Measurements from ENCODE around the gene ANKRD22. TPM values are rescaled to one million over a fixed set of nuclear protein-coding genes. Genes with fewer than 3 reads are reported as not detected.

Gene ANKRD22
- total RNA-seq, 2 experiments from 2014 or later: not detected

GRCh38 chr10:88893611-88894010 is 42.0 kb upstream of the ANKRD22 start:
- Histone ChIP-seq H3K36me3 (ENCODE audit: insufficient read depth, low read length) (peaks cover 10% of the 10 kb centered on the region), H3K9me3 (ENCODE audit: control insufficient read depth in 1 of 2, insufficient read depth in 1 of 2, low read length in 2 of 2) (no peaks in the 10 kb centered on the region), H3K27ac (ENCODE audit: low read depth in 1 of 2, low read length in 2 of 2) (no peak overlapping the region), H3K4me3 (ENCODE audit: low read length) (no peak overlapping the region), H3K4me1 (ENCODE audit: insufficient read depth, low read length) (peaks cover 12% of the 10 kb centered on the region), H3K27me3 (ENCODE audit: control insufficient read depth in 1 of 2, insufficient read depth in 2 of 2, low read length in 2 of 2) (no peaks in the 10 kb centered on the region)
- Mint-ChIP-seq H3K27me3 (no peaks in the 10 kb centered on the region), H3K4me3 (no peak overlapping the region), H3K9me3 (no peaks in the 10 kb centered on the region), H3K4me1 (ENCODE audit: low read depth) (peaks cover 75% of the 10 kb centered on the region), H3K36me3 (ENCODE audit: low read depth) (peaks cover 6% of the 10 kb centered on the region), H3K27ac (no peak overlapping the region)
- POLR2A ChIA-PET: no interaction called here
- DNase-seq (no peak), ATAC-seq (ENCODE audit: poor library complexity) (no peak)
- intact Hi-C loops (cut with DNase I, micrococcal nuclease): no loop called here
- no peak for TF ChIP-seq CTCF (IDR thresholded peaks at IDR 0.05)
- CTCF ChIA-PET: interaction anchor here (2.2 kb wide), 1 partner anchor 41 kb away, joined by 5 read pairs; no protein-coding TSS in a partner anchor

- ChIA-PET POLR2A (interaction anchor here (1.7 kb wide), 1 partner anchor 12 kb away, joined by 7 read pairs; the partner anchor contains the start of gene STAMBPL1), CTCF (interaction anchor here (1.3 to 2.2 kb wide), 2 partner anchors 9 to 42 kb away, joined by 5 read pairs; no protein-coding TSS in a partner anchor)
- intact Hi-C loops (cut with DNase I, micrococcal nuclease): no loop called here
- no peak overlapping the region for H3K27ac ChIP-seq (ENCODE audit: low read depth in 1 of 2, low read length in 2 of 2)
- no peak for TF ChIP-seq CTCF (IDR thresholded peaks at IDR 0.05)
- H3K4me1 ChIP-seq (ENCODE audit: insufficient read depth, low read length): peaks cover 18% of the 10 kb centered on the region
- ATAC-seq (ENCODE audit: poor library complexity): no peak
- no peak for DNase-seq
- Mint-ChIP-seq H3K27ac (no peak overlapping the region), H3K27me3 (no peaks in the 10 kb centered on the region), H3K4me1 (ENCODE audit: low read depth) (peaks cover 72% of the 10 kb centered on the region), H3K4me3 (no peak overlapping the region), H3K36me3 (ENCODE audit: low read depth) (peaks cover 6% of the 10 kb centered on the region), H3K9me3 (no peaks in the 10 kb centered on the region)
- H3K27me3 ChIP-seq (ENCODE audit: control insufficient read depth in 1 of 2, insufficient read depth in 2 of 2, low read length in 2 of 2): no peaks in the 10 kb centered on the region
- H3K4me3 ChIP-seq (ENCODE audit: low read length): no peak overlapping the region
- H3K9me3 ChIP-seq (ENCODE audit: control insufficient read depth in 1 of 2, insufficient read depth in 1 of 2, low read length in 2 of 2): no peaks in the 10 kb centered on the region
- H3K36me3 ChIP-seq (ENCODE audit: insufficient read depth, low read length): peaks cover 15% of the 10 kb centered on the region
Measured at GRCh38 chr10:88892222-88892967, 40.8 kb upstream of the ANKRD22 start.

GRCh38 chr10:88890681-88891381 is 39.2 kb upstream of the ANKRD22 start:
- peaks cover 6% of the 10 kb centered on the region for H3K36me3 Mint-ChIP-seq (ENCODE audit: low read depth)
- ChIA-PET CTCF (no interaction called here), POLR2A (no interaction called here)
- peaks cover 16% of the 10 kb centered on the region for H3K4me1 ChIP-seq (ENCODE audit: insufficient read depth, low read length)
- no peaks in the 10 kb centered on the region for H3K9me3 ChIP-seq (ENCODE audit: control insufficient read depth in 1 of 2, insufficient read depth in 1 of 2, low read length in 2 of 2)
- TF ChIP-seq CTCF (IDR thresholded peaks at IDR 0.05): no peak
- no peak for DNase-seq
- no peak overlapping the region for H3K27ac Mint-ChIP-seq
- H3K36me3 ChIP-seq (ENCODE audit: insufficient read depth, low read length): peaks cover 15% of the 10 kb centered on the region
- no peaks in the 10 kb centered on the region for H3K27me3 ChIP-seq (ENCODE audit: control insufficient read depth in 1 of 2, insufficient read depth in 2 of 2, low read length in 2 of 2)
- no peak overlapping the region for H3K4me3 ChIP-seq (ENCODE audit: low read length)
- intact Hi-C loops (cut with DNase I, micrococcal nuclease): no loop called here
- H3K27ac ChIP-seq (ENCODE audit: low read depth in 1 of 2, low read length in 2 of 2): no peak overlapping the region
- ATAC-seq (ENCODE audit: poor library complexity): no peak
- no peak overlapping the region for H3K4me3 Mint-ChIP-seq
- H3K27me3 Mint-ChIP-seq: no peaks in the 10 kb centered on the region
- H3K9me3 Mint-ChIP-seq: no peaks in the 10 kb centered on the region
- peaks cover 68% of the 10 kb centered on the region for H3K4me1 Mint-ChIP-seq (ENCODE audit: low read depth)

All from CD4-positive, alpha-beta T cell (primary cell).